Skin epidermis (tissue), 12 donors: ENCODE data around the gene TEX13D.

Experiments
- H3K27ac ChIP-seq, 21 experiments: fragments of 200-600 bp; sonication (generic) in 11 of 21; one replicate each; pipeline ENCODE4 v1.5.0; 2020; ENCODE audit warnings: mild to moderate bottlenecking in 3 of 21, inconsistent platforms in 2 of 21, moderate library complexity in 2 of 21
- H3K4me3 ChIP-seq, 7 experiments: fragments of 200-600 bp; sonication (generic) in 2 of 7; one replicate each; pipeline ENCODE4 v1.5.0; 2020; ENCODE audit warnings: inconsistent platforms in 2 of 7, mild to moderate bottlenecking in 2 of 7, moderate library complexity in 1 of 7

The TEX13D gene

DNA sequence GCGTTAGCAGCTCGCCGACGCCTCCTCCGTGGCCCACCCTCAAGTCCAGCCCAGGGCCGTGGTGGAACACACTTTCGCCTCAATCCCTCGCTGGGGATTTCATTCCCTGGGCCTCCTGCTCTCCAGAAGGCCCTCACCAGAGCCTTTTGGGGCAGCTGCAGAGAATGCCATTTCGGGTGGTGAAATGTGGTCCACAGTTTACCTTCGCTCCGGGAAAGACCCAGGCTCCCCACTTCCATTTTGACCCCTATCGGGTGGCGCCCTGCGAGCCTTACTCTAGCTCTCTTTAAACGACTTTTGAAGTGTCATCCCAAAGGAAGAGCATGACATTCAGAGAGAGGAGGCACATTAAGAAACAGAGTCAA, 14.4 kb downstream of the TEX13D start:
- peak overlapping the region in 6 of 7 experiments; percentile 11 to 33 (median 16) for H3K4me3 ChIP-seq
- peak overlapping the region in 13 of 21 experiments; percentile 25 to 85 (median 70) for H3K27ac ChIP-seq

DNA sequence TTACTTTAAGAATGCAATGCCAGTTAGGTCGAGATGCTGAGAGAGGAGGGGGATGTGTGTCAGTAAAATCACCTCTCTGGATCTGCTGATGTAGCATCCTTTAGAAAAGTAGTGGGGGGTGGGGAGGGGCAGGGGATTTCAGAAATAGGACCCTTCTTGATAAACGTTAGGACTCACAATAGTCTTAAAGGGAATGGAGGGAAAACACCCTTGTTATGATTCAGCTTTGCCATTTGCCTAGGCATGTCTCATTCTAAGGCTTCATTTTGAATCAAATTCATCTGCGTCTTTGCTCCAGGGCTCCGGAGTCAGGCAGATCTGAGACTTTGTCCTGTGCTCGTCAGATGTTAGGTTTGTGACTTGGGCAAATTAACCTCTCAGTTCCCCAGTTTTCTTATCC, 14.8 kb downstream of the TEX13D start:
- Histone ChIP-seq H3K27ac (peak overlapping the region in 10 of 21 experiments; percentile 58 to 85 (median 72)), H3K4me3 (peak overlapping the region in 5 of 7 experiments; percentile 11 to 33 (median 16))

DNA sequence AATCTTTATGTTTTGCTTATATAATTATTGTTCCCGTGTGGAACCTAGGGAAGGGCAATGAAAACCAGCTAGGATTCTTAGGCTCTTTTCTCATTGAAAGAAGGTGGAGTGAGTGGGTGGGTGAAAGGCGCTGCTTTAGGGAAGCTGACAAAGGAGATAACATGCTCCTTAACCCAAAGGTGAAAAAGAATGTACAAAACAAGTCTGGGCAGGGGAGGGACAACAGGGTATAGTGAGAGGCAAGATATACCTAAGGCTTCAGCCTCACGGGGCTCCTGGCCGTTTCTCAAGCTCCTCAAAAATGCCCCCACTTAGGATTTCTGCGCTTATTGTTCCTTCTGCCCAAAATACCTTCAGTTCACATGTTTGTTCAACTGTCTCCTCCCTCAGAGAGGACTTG, 15.7 kb downstream of the TEX13D start:
- H3K4me3 ChIP-seq, result peak overlapping the region in 3 of 7 experiments; percentile 2 to 25 (median 5)

DNA sequence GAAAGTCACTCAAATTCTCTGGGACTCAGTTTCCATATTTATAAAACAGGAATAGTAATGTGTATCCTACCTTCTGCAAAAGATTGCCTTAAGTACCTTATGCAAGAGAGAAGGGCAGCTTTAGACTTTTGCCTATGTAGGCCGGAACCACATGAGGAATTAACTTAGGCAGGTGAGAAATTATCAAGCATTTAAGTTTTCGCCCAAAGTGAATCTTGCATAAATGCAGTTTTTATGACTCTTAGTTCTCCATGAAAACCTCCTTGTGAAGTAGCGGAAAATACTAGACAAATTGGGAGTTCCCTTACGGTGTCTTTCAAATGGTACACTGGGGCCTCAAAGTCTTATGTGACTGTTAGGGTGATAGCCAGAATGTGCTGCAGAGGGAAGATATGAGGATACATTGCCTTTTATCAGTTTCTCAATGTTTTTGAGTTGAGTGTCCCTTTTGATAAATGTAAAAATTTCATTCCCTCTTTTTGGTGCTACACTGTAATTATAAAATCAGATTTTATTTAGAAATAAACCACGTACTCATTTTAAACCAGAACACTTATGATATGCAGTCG, 16.5 kb downstream of the TEX13D start:
- Histone ChIP-seq H3K27ac (peak overlapping the region in 2 of 21 experiments; percentile 73 to 85), H3K4me3 (peak overlapping the region in 1 of 7 experiments; percentile 25)

More for the DNA sequence above, 15.7 kb downstream of the TEX13D start:
- H3K27ac ChIP-seq, result peak overlapping the region in 10 of 21 experiments; percentile 1 to 85 (median 40)

DNA sequence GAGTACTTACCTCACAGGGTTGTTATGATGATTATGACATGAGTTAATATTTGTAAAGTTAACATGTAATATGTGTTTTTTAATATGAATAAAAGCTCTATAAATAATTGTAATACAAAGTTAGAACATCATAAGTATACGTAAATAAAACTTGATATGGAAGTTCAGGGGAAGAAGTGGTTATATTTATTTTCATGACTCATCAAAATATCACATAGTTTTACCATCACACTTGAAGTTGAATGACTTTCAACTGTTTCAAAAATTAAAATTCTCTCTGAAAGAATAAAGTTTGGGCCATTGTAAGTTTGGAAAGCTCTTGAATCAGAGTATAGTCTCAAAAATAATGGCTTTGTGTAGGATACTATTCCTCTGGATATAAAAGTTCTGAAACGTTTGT, 22.2 kb downstream of the TEX13D start:
- Histone ChIP-seq H3K27ac (no peak overlapping the region), H3K4me3 (no peak overlapping the region)

DNA sequence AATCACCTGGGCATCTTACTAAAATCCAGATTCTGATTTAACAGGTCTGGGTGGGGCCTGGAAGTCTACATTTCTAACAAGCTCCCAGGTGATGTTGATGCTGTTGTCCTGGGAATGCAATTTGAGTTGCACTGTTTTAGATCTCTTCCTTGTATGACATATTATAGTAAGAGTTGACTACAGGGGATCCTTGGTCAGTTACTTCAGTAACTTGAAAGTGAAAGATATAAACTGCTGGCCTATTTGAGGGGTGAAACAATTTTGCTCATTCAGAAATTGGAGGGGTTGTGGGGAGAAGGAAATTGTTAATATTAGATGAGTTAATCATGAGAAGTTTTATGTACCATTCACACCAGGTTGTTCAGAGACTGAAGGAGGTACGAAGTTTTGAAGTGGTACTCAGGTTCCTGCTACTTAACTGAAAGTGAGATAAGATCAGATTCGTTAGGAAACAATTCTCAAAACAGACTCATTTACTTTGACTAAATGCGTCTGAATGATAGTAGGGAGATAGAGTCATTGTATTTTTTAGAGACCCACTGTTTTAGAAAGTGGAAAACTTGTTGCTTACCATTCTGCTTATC, 26.4 kb downstream of the TEX13D start:
- H3K4me3 ChIP-seq, result no peak overlapping the region
- H3K27ac ChIP-seq, result no peak overlapping the region

DNA sequence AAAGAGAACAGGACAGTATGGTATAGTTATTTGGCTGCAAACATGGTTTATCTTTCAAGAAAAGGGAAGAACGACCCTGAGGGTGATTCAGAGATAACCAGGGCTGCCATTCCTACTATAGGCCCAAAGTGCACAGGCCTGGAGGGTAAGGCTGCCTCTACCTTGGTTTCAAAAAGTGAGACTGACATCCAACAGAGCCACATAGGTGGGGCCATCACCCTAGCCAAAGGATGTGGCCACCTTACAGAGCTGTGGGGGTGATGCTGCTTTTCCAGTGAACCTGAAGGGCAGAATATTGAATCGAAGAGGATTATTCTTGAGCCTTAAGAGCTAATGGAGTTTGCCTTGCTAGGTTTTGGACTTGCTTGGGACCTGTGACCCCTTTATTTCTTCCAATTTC, 29.6 kb downstream of the TEX13D start:
- no peak overlapping the region for H3K4me3 ChIP-seq
- no peak overlapping the region for H3K27ac ChIP-seq

DNA sequence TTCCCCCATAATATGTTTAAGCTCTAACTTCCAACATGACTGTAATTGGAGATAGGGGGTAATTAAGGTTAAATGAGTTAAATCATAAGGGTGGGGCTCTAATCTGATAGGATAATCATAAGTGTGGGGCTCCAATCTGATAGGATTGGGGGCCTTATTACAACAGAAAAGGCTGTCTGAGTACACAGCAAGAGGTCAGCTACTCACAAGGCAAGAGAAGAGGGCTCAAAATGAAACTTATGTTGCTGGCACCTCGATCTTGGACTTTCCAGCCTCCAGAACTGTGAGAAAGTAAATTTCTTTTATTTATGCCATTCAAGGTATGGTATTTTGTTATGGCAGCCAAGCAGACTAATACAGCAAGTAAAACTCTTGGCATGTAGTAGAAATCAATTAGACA, 30.3 kb downstream of the TEX13D start:
- H3K27ac ChIP-seq, result no peak overlapping the region
- H3K4me3 ChIP-seq, result no peak overlapping the region

DNA sequence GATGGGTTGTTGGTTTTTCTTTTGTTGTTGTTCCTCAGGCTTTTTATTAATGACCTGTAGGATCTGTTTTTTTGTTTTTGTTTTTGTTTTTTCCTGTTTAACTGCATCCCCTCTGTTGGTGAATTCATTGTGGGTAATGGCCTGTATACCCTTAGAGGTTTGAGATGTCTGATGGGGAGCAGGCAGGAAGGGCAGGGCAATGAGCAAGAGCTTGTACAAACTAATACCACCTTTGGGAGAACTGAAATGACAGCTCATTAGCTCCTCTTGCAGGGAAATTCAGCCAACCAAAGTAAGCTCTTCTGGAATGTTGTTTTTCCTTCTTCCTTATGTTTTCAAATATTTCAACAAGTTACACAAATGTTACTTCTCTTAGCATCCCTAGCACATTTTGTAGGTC, 37.3 kb downstream of the TEX13D start:
- no peak overlapping the region for H3K27ac ChIP-seq
- H3K4me3 ChIP-seq, result no peak overlapping the region

DNA sequence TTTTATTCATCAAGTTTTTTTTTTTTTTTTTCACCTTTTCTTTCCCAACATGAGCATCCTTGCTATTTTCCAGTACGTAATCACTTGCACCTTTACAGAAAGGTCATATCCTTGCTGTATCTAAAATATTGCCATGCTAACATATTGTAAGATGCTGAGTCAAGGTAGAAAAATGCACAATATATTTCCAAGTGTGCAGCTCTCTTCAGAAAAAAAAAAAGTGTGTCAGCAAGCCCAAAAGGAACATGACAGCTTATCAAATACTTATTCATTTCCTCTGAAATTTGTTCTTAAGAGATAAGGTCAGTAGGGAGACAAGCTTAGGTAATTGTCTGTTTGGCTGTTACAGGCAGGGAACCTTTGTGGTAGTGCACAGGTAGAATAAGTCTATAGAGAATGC, 40.9 kb downstream of the TEX13D start:
- H3K27ac ChIP-seq, result no peak overlapping the region

DNA sequence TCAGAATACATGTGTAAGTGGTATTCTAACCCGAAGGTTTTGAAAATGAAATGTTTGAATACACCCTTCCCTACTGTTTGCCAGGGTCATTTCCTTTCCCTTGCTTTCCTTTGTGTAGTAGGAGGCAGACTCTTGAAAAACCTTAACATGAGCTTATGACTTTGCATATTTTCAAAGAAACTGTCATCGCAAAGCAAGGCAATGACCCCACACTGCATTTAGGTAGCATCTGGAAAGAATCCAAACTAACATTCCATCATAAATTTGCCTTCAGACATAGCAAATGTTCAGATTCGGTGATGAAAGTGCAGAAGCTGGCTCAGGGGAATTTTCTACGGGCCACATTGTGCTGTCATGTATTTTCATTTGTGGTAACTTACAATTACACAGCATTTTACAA, 46.2 kb downstream of the TEX13D start:
- H3K27ac ChIP-seq, result no peak overlapping the region
- H3K4me3 ChIP-seq, result no peak overlapping the region

More for the DNA sequence above, 40.9 kb downstream of the TEX13D start:
- no peak overlapping the region for H3K4me3 ChIP-seq

DNA sequence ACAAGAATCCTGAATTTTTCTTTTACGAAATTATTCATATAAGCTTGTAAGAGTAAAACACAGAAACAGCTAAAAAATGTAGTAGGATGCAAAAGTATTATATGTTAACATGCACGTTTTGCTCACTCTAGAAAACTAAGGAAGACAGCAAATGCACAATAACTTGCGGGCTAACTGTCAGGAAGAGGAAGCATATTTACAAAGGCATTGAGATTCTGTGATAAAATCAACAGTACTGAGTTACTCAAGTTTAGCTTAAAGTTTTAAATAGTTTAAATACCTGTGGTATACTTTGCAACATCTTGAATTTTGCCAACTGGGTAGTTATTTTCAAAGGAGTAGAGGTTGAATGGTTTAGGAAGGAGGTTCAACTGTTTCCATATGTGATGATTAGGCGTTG, 50.9 kb downstream of the TEX13D start:
- Histone ChIP-seq H3K4me3 (no peak overlapping the region), H3K27ac (no peak overlapping the region)

DNA sequence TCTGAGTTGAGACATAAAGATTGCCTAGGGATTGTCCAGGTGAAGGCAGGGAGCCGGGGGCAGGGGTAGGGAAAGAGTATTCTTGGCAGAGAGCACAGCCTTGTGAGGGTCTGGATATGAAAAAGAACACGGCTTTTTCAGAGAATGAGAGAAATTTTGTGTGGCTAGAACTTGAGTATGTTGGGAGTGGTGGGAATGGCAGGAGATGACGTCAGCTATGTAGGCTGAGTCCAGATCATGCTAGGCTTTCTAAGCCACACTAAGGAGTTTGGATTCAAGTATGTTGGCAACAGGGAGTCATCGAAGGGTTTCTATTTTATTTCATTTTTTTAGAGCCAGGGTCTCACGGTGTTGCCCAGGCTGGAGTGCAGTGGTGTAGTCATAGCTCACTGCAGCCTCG, 53.9 kb downstream of the TEX13D start:
- Histone ChIP-seq H3K4me3 (no peak overlapping the region), H3K27ac (no peak overlapping the region)
